Astrocyte of the spinal cord (primary cell): ENCODE results near the gene SLC4A3.

Experiments
- DNase-seq: peaks from one replicate; pipeline ENCODE4 v3.0.0; 2011; ENCODE audit warnings: low read depth, low spot score
- H3K4me3 ChIP-seq: 2 replicates; pipeline ENCODE4 v1.5.1; 2011; ENCODE audit warnings: low read depth, mild to moderate bottlenecking, low read length, moderate library complexity
- CTCF ChIP-seq: IDR thresholded peaks from 2 replicates; pipeline ENCODE4 v1.5.1; 2012; ENCODE audit warnings: low read depth, mild to moderate bottlenecking, low read length, inconsistent platforms
- in situ Hi-C: cut with HindIII; loops from 2 replicates; pipeline ENCODE4 v1.10.0; 2017; ENCODE audit warnings: low sequenced_read_pairs

The SLC4A3 gene

GRCh38 chr2:219636144-219636915, 8.9 kb downstream of the SLC4A3 start:
- DNase-seq, result no peak
- H3K4me3 ChIP-seq, result no peak overlapping the region
- no peak for TF ChIP-seq CTCF
- in situ Hi-C loops, result no loop called here

- no peak for DNase-seq
- TF ChIP-seq CTCF, result no peak
- no peak overlapping the region for H3K4me3 ChIP-seq
- in situ Hi-C loops, result no loop called here
Measured at GRCh38 chr2:219636941-219637841, 9.8 kb downstream of the SLC4A3 start.

GRCh38 chr2:219637842-219638185, 10.4 kb downstream of the SLC4A3 start:
- TF ChIP-seq CTCF, result no peak
- DNase-seq, result no peak
- in situ Hi-C loops, result no loop called here
- H3K4me3 ChIP-seq, result no peak overlapping the region

GRCh38 chr2:219638217-219638947, 11.0 kb downstream of the SLC4A3 start:
- peak; percentile 29 for TF ChIP-seq CTCF

GRCh38 chr2:219638948-219639755, 11.7 kb downstream of the SLC4A3 start:
- in situ Hi-C loops, result no loop called here
- no peak for TF ChIP-seq CTCF
- no peak for DNase-seq
- no peak overlapping the region for H3K4me3 ChIP-seq

More at GRCh38 chr2:219638217-219638947, 11.0 kb downstream of the SLC4A3 start:
- in situ Hi-C loops, result no loop called here
- DNase-seq, result no peak
- no peak overlapping the region for H3K4me3 ChIP-seq
